Measurements from ENCODE around the gene AGBL1. TPM values are rescaled to one million over a fixed set of nuclear protein-coding genes. Genes with fewer than 3 reads are reported as not detected.

AGBL1 gene
- polyA plus RNA-seq, 1 donor, result 25.5 TPM

DNA sequence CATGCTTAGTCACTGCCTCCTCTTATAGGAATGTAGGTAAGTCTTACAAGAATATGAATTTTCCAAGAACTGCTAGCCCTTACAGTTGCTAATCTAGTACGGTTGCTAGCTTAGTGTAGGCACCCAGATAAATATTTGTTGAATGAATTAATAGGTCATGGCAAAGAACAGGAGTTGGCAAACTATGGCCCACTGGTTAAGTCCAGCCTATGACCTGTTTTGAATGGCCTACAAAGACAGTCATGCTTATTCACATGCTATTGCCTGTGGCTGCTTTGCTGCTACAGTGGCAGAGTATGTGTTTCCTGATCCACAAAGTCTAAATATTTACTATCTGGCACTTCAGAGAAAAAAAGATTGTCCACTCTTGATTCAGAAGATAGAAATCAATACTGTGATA is 631.8 kb downstream of the AGBL1 start:
- no peak for DNase-seq (ENCODE audit: low read depth)

DNA sequence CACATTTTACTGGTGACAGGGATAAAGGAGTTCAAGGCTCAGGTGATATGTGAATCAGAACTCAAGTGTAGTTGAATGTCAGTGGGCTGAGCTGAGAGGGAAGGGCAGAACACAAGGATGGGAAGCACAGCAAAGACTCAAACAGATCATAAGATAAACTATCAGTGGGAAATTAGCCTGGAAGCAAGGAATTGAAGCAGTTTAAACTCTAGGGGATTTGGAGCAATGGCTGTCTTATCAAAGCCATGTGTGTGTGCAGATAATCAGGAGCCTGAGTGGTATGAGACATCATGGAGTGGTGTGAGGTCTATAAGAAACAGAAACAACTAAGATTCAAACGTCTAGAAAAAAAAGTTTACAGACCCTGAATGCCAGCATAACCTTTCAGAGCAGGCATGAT is 634.6 kb downstream of the AGBL1 start:
- DNase-seq (ENCODE audit: low read depth), result no peak

GRCh38 chr15:86725628-86726027 is 646.0 kb downstream of the AGBL1 start:
- DNase-seq (ENCODE audit: low read depth), result no peak

GRCh38 chr15:86735247-86736040 is 655.8 kb downstream of the AGBL1 start:
- no peak for DNase-seq (ENCODE audit: low read depth)

GRCh38 chr15:86741917-86742316 is 662.2 kb downstream of the AGBL1 start:
- DNase-seq (ENCODE audit: low read depth), result no peak

GRCh38 chr15:86743283-86743903 is 663.7 kb downstream of the AGBL1 start:
- DNase-seq (ENCODE audit: low read depth), result no peak

DNA sequence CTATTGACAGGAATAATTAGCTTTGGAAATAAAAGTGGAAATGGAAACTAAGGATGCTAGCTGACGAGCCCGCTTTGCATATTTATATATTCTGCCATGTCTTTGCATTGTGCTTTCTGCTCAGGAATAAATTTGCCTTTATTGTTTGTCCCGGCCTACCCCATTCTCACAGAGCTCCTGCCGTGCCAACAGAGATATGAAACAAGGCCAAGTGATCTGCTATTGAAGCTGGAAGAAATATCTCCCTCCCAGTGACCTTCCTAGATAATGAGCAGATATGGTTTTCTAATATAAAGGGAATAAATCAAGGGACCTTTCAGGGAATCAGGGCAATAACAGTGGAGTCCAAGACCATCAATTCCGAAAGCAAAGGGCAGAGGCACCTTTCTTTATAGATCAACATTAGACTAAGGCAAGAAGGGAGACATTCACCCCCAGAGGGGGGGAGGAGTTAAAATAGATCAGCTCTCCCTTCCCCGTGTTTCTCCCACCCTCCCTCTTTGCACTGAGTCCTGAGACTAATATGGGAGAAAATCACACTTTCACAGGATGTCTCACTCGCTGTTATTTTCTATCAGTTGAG is 664.6 kb downstream of the AGBL1 start:
- DNase-seq (ENCODE audit: low read depth), result no peak

- no peak for DNase-seq (ENCODE audit: low read depth)
Measured at GRCh38 chr15:86751116-86751515, 671.4 kb downstream of the AGBL1 start.

- DNase-seq (ENCODE audit: low read depth), result no peak
Measured at GRCh38 chr15:86754846-86755245, 675.2 kb downstream of the AGBL1 start.

DNA sequence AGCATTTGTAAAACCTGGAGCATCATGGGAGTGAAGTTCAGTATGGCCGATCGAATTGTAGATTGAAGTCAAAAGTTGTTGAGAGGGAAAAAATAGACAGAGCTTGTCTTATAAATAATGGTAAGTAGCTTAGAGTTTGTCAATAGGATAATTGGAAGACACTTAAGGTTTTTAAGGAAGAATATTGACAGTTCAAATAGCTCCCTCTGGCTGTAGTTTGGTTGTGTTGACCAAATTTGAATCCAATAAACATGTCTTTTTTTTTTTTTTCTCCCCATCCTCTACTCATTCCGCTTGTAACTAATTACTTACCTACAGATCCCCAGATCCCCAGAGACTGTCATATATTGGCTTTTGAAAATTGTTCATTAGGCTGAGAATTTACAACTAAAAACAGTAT is 677.0 kb downstream of the AGBL1 start:
- DNase-seq (ENCODE audit: low read depth), result no peak

- DNase-seq (ENCODE audit: low read depth), result no peak
Measured at GRCh38 chr15:86759800-86760523, 680.3 kb downstream of the AGBL1 start.

DNA sequence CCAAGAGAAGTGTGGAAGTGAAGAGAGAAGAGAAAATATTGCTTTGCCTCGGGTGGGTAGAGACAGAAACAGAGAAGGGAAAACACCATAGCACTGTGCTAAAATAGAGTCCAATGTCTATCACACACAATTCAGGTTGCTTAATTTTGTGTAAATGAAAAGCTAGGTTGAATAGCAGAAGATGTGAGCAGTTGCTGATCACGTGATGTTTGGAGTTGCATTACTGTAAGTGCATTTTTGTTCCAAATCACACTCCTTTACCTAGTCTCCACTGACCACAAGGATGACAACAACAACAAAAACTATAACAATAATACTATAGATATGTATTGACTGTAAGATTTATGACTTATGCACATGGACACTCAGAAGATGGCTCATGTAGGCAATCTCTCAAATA is 683.2 kb downstream of the AGBL1 start:
- DNase-seq (ENCODE audit: low read depth), result no peak

DNA sequence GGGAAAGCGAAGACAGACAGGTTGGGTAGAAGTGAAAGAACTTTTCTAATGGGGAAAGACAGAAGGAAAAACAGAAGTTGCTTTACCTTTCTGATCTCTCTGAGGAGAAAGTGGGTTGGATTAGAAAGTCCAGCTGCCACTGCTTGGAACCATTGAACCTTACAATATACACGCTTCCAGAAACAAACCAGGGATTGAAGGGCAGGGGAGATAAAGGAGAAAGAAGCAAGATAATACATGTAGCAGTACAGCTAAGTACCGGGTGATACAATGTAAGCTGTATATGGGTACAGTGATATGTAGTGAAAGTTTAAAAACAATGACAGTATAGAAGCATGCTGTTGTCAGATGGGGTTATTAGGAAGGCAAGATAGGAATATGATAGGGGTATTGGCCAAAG is 684.4 kb downstream of the AGBL1 start:
- no peak for DNase-seq (ENCODE audit: low read depth)

DNA sequence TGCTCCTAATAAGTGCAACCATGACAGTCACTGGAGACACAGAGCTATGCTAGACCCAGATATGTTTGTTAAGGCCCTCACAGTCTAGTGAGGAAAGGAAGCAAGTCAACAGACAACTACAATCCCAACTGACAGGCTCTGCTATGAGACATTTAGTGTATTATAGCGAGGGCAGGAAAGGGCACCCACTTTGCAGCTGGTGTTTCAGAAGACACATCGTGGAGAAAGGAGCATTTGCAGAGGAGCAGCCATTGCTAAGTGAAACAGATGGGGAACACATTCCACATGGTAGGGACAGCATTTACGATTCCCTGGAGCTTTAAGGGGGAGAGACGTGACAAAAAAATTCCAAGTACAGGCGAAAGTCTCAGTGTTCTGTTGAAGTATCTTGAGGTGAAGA is 685.6 kb downstream of the AGBL1 start:
- DNase-seq (ENCODE audit: low read depth), result no peak

- no peak for DNase-seq (ENCODE audit: low read depth)
Measured at GRCh38 chr15:86772369-86773059, 692.8 kb downstream of the AGBL1 start.

DNA sequence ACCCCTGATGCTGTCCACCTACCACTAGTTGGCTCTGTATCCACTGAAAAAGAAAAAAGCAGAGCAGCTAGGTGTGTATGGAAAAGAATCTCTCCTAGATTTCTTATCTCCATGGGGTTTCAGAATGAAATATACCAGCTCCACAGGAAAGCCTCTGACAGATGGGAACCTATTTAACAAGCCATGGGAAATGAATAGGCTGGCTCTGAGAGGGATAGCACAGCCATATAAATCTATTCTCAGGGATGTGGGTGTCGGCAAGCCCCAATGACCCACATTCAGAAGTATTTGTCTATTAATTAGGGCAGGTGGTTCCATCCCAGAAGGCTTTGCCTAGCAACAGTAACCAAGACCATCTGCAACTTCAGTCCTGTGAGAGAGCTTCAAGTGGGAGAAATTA is 694.1 kb downstream of the AGBL1 start:
- no peak for DNase-seq (ENCODE audit: low read depth)

- no peak for DNase-seq (ENCODE audit: low read depth)
Measured at GRCh38 chr15:86776145-86776544, 696.5 kb downstream of the AGBL1 start.

DNA sequence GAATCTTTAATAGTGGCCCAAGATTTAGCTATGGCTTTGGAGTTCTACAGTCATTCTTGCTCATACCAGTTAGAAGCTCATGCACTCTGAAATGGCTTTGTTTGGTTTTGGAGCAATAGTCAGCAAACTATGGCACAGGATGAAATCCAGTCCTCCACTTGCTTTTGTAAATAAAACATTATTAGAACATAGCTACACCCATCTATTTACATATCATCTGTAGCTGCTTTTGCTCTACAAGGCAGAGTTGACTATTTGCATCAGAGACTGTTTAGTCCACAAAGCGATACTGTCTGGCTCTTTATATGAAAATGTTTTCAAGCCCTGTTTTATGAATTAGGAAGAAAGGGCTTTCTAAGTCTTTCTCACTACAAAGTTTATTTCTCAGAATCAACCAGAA is 716.9 kb downstream of the AGBL1 start:
- no peak for DNase-seq (ENCODE audit: low read depth)

DNA sequence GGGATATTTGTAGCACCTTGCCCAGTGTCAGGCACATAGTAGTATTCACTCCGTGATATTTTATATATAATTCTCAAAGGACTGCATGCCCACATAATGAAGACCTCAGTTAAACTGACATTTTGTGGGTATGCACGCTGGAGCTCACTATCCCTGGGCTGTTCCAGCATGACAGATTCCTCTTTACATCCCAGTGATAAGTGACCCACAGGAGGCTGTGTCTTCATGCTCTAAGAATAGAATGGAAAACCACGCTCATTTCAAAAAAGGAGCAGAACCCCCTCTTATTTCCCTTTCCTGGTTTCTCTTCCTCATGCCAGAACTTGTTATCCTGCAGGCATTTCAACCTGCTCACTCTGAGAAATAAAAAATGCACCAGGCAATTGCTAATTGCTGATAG is 717.5 kb downstream of the AGBL1 start:
- DNase-seq (ENCODE audit: low read depth), result no peak

- DNase-seq (ENCODE audit: low read depth), result no peak
Measured at GRCh38 chr15:86799226-86799625, 719.6 kb downstream of the AGBL1 start.

- no peak for DNase-seq (ENCODE audit: low read depth)
Measured at GRCh38 chr15:86802244-86802643, 722.6 kb downstream of the AGBL1 start.

DNA sequence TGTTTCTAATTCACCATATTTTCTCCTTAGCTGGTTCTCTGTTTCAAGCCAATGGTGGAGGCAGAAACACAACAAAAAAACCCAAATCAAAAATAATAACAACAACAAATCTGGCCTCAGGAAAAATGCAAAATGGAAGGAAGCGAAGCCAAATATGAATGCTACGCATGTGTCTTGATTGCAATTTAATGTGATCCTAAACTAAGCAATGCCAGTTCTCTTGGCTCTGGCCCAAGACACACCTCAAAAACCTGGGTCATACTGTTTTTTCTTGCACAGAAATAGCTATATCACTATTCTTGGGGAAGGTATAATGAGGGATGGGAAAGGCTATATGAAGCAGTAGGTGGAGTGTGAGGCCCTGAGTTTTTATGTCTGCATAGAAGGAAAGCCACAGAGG is 724.7 kb downstream of the AGBL1 start:
- DNase-seq (ENCODE audit: low read depth), result no peak

All from forelimb muscle (tissue), 1 donor.